WTC11 (cell line): Measurements from ENCODE around the gene RBM38. TPM values are rescaled to one million over a fixed set of nuclear protein-coding genes. Genes with fewer than 3 reads are reported as not detected.

Source experiments
- ATAC-seq: fragments of 200-7000 bp; cut with Tn5 transposase; 2 replicates; pipeline ENCODE4 v1.10.0; 2021; ENCODE audit warnings: mild to moderate bottlenecking, moderate library complexity
- CTCF ChIA-PET: fragments of 300-600 bp; sonication (Branson Sonifier 250); formaldehyde crosslinking; loops from one replicate; lab custom pipeline; 2021; ENCODE audit warnings: antibody characterized with exemption; lab: Charles Lee
- POLR2A ChIA-PET: fragments of 350-600 bp; sonication (Branson Sonifier 250); formaldehyde crosslinking; loops from one replicate; lab custom pipeline; 2021; ENCODE audit warnings: antibody characterized with exemption; lab: Charles Lee
- DNase-seq: peaks from one replicate; pipeline ENCODE4 v3.0.0; 2021; ENCODE audit warnings: low spot score
- H3K27ac Mint-ChIP-seq: 2 replicates; pipeline ENCODE4 v1.8.0; 2021; ENCODE audit warnings: mixed read lengths
- H3K27me3 Mint-ChIP-seq: 2 replicates; pipeline ENCODE4 v1.8.0; 2021; ENCODE audit warnings: low read depth, mild to moderate bottlenecking, moderate library complexity, mixed read lengths
- H3K36me3 Mint-ChIP-seq: 2 replicates; pipeline ENCODE4 v1.8.0; 2021; ENCODE audit warnings: mixed read lengths
- H3K4me1 Mint-ChIP-seq: 2 replicates; pipeline ENCODE4 v1.8.0; 2022; ENCODE audit warnings: mixed read lengths
- H3K4me3 Mint-ChIP-seq: 2 replicates; pipeline ENCODE4 v1.8.0; 2021; ENCODE audit warnings: mild to moderate bottlenecking, moderate library complexity, mixed read lengths
- H3K9me3 Mint-ChIP-seq: 2 replicates; pipeline ENCODE4 v1.8.0; 2021; ENCODE audit warnings: mixed read lengths
- AFF4 ChIP-seq: sonication (generic); formaldehyde crosslinking; IDR thresholded peaks from 2 replicates; pipeline ENCODE4 v1.8.1; 2023; ENCODE audit warnings: mild to moderate bottlenecking, missing genetic modification reagents, borderline replicate concordance
- ATF3 ChIP-seq: sonication (generic); formaldehyde crosslinking; conservative IDR thresholded peaks from 2 replicates; pipeline ENCODE4 v1.8.1; 2022; ENCODE audit warnings: mild to moderate bottlenecking, missing genetic modification reagents
- ELF4 ChIP-seq: sonication (generic); formaldehyde crosslinking; IDR thresholded peaks from 2 replicates; pipeline ENCODE4 v1.8.1; 2022; ENCODE audit warnings: low read depth, mild to moderate bottlenecking, moderate library complexity, missing genetic modification reagents
- EMX1 ChIP-seq: fragments of 250-450 bp; sonication (Bioruptor Pico); IDR thresholded peaks from 2 replicates; pipeline ENCODE4 v1.8.0; 2021; ENCODE audit warnings: mild to moderate bottlenecking
- ESRRA ChIP-seq: sonication (generic); formaldehyde crosslinking; IDR thresholded peaks from 2 replicates; pipeline ENCODE4 v1.8.1; 2022; ENCODE audit warnings: mild to moderate bottlenecking, missing genetic modification reagents, borderline replicate concordance
- GABPB1 ChIP-seq: sonication (generic); formaldehyde crosslinking; IDR thresholded peaks from 2 replicates; pipeline ENCODE4 v1.8.1; 2023; ENCODE audit warnings: mild to moderate bottlenecking, missing genetic modification reagents
- GRHL2 ChIP-seq: fragments of 250-450 bp; sonication (Bioruptor Pico); IDR thresholded peaks from 2 replicates; pipeline ENCODE4 v1.8.0; 2022; ENCODE audit warnings: mild to moderate bottlenecking, moderate library complexity; ENCODE audit not compliant: insufficient replicate concordance, severe bottlenecking
- JUN ChIP-seq: sonication (generic); formaldehyde crosslinking; IDR thresholded peaks from 2 replicates; pipeline ENCODE4 v1.8.0; 2023; ENCODE audit warnings: mild to moderate bottlenecking, missing genetic modification reagents
- MYBL2 ChIP-seq: sonication (generic); formaldehyde crosslinking; IDR thresholded peaks from 2 replicates; pipeline ENCODE4 v1.8.1; 2023; ENCODE audit warnings: mild to moderate bottlenecking, moderate library complexity, missing genetic modification reagents
- OVOL2 ChIP-seq: fragments of 250-450 bp; sonication (Bioruptor Pico); IDR thresholded peaks from 2 replicates; pipeline ENCODE4 v1.9.0; 2021; ENCODE audit warnings: mild to moderate bottlenecking, borderline replicate concordance
- RORB ChIP-seq: fragments of 250-450 bp; sonication (Bioruptor Pico); IDR thresholded peaks from 2 replicates; pipeline ENCODE4 v1.9.0; 2021; ENCODE audit warnings: mild to moderate bottlenecking
- SMAD4 ChIP-seq: sonication (generic); formaldehyde crosslinking; IDR thresholded peaks from 2 replicates; pipeline ENCODE4 v1.8.0; 2022; ENCODE audit warnings: mild to moderate bottlenecking, missing genetic modification reagents
- STAT6 ChIP-seq: sonication (generic); formaldehyde crosslinking; conservative IDR thresholded peaks from 2 replicates; pipeline ENCODE4 v1.8.1; 2023; ENCODE audit warnings: mild to moderate bottlenecking, low read depth, missing genetic modification reagents, moderate library complexity
- TEAD1 ChIP-seq: sonication (generic); formaldehyde crosslinking; IDR thresholded peaks from 2 replicates; pipeline ENCODE4 v1.8.0; 2022; ENCODE audit warnings: mild to moderate bottlenecking, missing genetic modification reagents
- TP53 ChIP-seq: sonication (generic); formaldehyde crosslinking; IDR thresholded peaks from 2 replicates; pipeline ENCODE4 v1.8.1; 2023; ENCODE audit warnings: mild to moderate bottlenecking, missing genetic modification reagents
- ZNF232 ChIP-seq: sonication (generic); formaldehyde crosslinking; IDR thresholded peaks from 2 replicates; pipeline ENCODE4 v1.8.0; 2022; ENCODE audit warnings: mild to moderate bottlenecking, missing genetic modification reagents
- ZNF425 ChIP-seq: fragments of 250-450 bp; sonication (Bioruptor Pico); conservative IDR thresholded peaks from 2 replicates; pipeline ENCODE4 v1.9.0; 2021; ENCODE audit warnings: mild to moderate bottlenecking
- ZNF671 ChIP-seq: fragments of 250-450 bp; sonication (Bioruptor Pico); IDR thresholded peaks from 2 replicates; pipeline ENCODE4 v1.8.0; 2021; ENCODE audit warnings: mild to moderate bottlenecking
- total RNA-seq: library from RNA; stranded (reverse); gene quantifications from 3 replicates; pipeline ENCODE4 v1.2.3, GENCODE V29; 2021

RBM38 gene
- total RNA-seq, 1 experiment from 2014 or later = 69.0 TPM

GRCh38 chr20:57379263-57379647 lies 11.9 kb upstream of the RBM38 start:
- H3K4me3 Mint-ChIP-seq = no peak overlapping the region
- ChIA-PET POLR2A (no interaction called here), CTCF (interaction anchor here (0.5 to 1.1 kb wide), 2 partner anchors 119 to 227 kb away, joined by 3 read pairs; no protein-coding TSS in a partner anchor)
- peaks cover 44% of the 10 kb centered on the region for H3K36me3 Mint-ChIP-seq
- no peaks in the 10 kb centered on the region for H3K27me3 Mint-ChIP-seq
- ATAC-seq (no peak), DNase-seq (no peak)
- peaks cover 12% of the 10 kb centered on the region for H3K4me1 Mint-ChIP-seq
- no peaks in the 10 kb centered on the region for H3K9me3 Mint-ChIP-seq
- H3K27ac Mint-ChIP-seq = no peak overlapping the region
- TF ChIP-seq ESRRA (CRISPR knock-in tag) (no peak), SMAD4 (CRISPR knock-in tag) (no peak), ZNF425 (CRISPR knock-in tag) (no peak), TP53 (CRISPR knock-in tag) (no peak), TEAD1 (CRISPR knock-in tag) (no peak), ZNF232 (CRISPR knock-in tag) (no peak), AFF4 (CRISPR knock-in tag) (no peak)

GRCh38 chr20:57380081-57380750 lies 11.0 kb upstream of the RBM38 start:
- CTCF ChIA-PET = no interaction called here
- DNase-seq = no peak
- ATAC-seq = no peak
- no peaks in the 10 kb centered on the region for H3K9me3 Mint-ChIP-seq
- no peaks in the 10 kb centered on the region for H3K27me3 Mint-ChIP-seq
- no peak overlapping the region for H3K27ac Mint-ChIP-seq
- H3K4me1 Mint-ChIP-seq = peaks cover 7% of the 10 kb centered on the region
- POLR2A ChIA-PET = no interaction called here
- H3K36me3 Mint-ChIP-seq = peaks cover 34% of the 10 kb centered on the region
- TF ChIP-seq MYBL2 (CRISPR knock-in tag) (no peak), ATF3 (no peak), ELF4 (CRISPR knock-in tag) (no peak), ZNF671 (no peak), OVOL2 (CRISPR knock-in tag) (no peak), JUN (CRISPR knock-in tag) (no peak), ESRRA (CRISPR knock-in tag) (no peak), GABPB1 (CRISPR knock-in tag) (no peak), GRHL2 (no peak), EMX1 (CRISPR knock-in tag) (no peak), RORB (CRISPR knock-in tag) (no peak), STAT6 (CRISPR knock-in tag) (no peak)
- no peak overlapping the region for H3K4me3 Mint-ChIP-seq
